DOHH2 (cell line): ENCODE measurements around the gene IMMP1L.

Experiments
- H3F3A ChIP-seq: fragments of 200-600 bp; sonication (generic), shearing (Covaris generic); 2 replicates; pipeline ENCODE4 v1.6.0; 2016; ENCODE audit warnings: antibody characterized with exemption, mild to moderate bottlenecking; ENCODE audit not compliant: control insufficient read depth, insufficient read depth
- H3K27ac ChIP-seq: fragments of 200-600 bp; sonication (generic); 2 replicates; pipeline ENCODE4 v1.5.1; 2014; ENCODE audit warnings: low read depth, mild to moderate bottlenecking, low read length, moderate library complexity
- H3K27me3 ChIP-seq: fragments of 200-600 bp; sonication (generic); 2 replicates; pipeline ENCODE4 v1.6.1; 2014; ENCODE audit warnings: mild to moderate bottlenecking, low read length, mixed read lengths; ENCODE audit not compliant: control insufficient read depth
- H3K36me3 ChIP-seq: fragments of 200-600 bp; sonication (generic); 2 replicates; pipeline ENCODE4 v1.6.1; 2014; ENCODE audit warnings: mild to moderate bottlenecking, low read length, moderate library complexity, mixed read lengths; ENCODE audit not compliant: control insufficient read depth
- H3K4me1 ChIP-seq: fragments of 200-600 bp; sonication (generic); 2 replicates; pipeline ENCODE4 v1.6.1; 2014; ENCODE audit warnings: mild to moderate bottlenecking, low read length, mixed read lengths; ENCODE audit not compliant: control insufficient read depth
- H3K4me2 ChIP-seq: fragments of 200-600 bp; sonication (generic); 2 replicates; pipeline ENCODE4 v1.6.0; 2014; ENCODE audit warnings: mild to moderate bottlenecking, low read length, moderate library complexity
- H3K4me3 ChIP-seq: fragments of 200-600 bp; sonication (generic); 2 replicates; pipeline ENCODE4 v1.5.1; 2014; ENCODE audit warnings: mild to moderate bottlenecking, low read length, mixed read lengths
- H3K79me2 ChIP-seq: fragments of 200-600 bp; sonication (generic); 2 replicates; pipeline ENCODE4 v1.6.1; 2014; ENCODE audit warnings: mild to moderate bottlenecking, low read length, mixed read lengths; ENCODE audit not compliant: control insufficient read depth
- H3K9me2 ChIP-seq: fragments of 200-600 bp; sonication (generic); replicated peaks from 2 replicates; pipeline ENCODE4 v1.6.1; 2014; ENCODE audit warnings: mild to moderate bottlenecking, low read length, mixed read lengths; ENCODE audit not compliant: control insufficient read depth
- H3K9me3 ChIP-seq: fragments of 200-600 bp; sonication (generic); 2 replicates; pipeline ENCODE4 v1.6.1; 2014; ENCODE audit warnings: antibody characterized with exemption, low read length, mixed read lengths; ENCODE audit not compliant: control insufficient read depth, insufficient read depth
- H4K20me1 ChIP-seq: fragments of 200-600 bp; sonication (generic); 2 replicates; pipeline ENCODE4 v1.6.0; 2014; ENCODE audit warnings: low read depth, mild to moderate bottlenecking, antibody characterized with exemption, low read length, moderate library complexity; ENCODE audit not compliant: control insufficient read depth, insufficient read depth
- CTCF ChIP-seq: fragments of 200-600 bp; sonication (generic); IDR thresholded peaks from one replicate; pipeline ENCODE4 v1.5.1; 2014; ENCODE audit warnings: antibody characterized with exemption, mild to moderate bottlenecking, low read depth, low read length; ENCODE audit not compliant: poor library complexity, severe bottlenecking
- EZH2phosphoT487 ChIP-seq: fragments of 200-600 bp; sonication (generic); IDR thresholded peaks from 2 replicates; pipeline ENCODE4 v1.6.1; 2017; ENCODE audit warnings: borderline replicate concordance, mild to moderate bottlenecking, antibody characterized with exemption, low read length, moderate library complexity, mixed read lengths

Gene IMMP1L

GRCh38 chr11:31529189-31529588 lies 19.8 kb upstream of the IMMP1L start:
- Histone ChIP-seq H3K4me2 (no peak overlapping the region), H3F3A (no peaks in the 10 kb centered on the region), H3K79me2 (no peaks in the 10 kb centered on the region), H3K27me3 (no peaks in the 10 kb centered on the region), H3K27ac (no peak overlapping the region), H3K9me2 (no peaks in the 10 kb centered on the region), H4K20me1 (no peaks in the 10 kb centered on the region), H3K4me3 (no peak overlapping the region), H3K4me1 (no peaks in the 10 kb centered on the region), H3K36me3 (no peaks in the 10 kb centered on the region), H3K9me3 (no peaks in the 10 kb centered on the region)
- no peak for TF ChIP-seq CTCF
- no peak for TF ChIP-seq EZH2phosphoT487

DNA sequence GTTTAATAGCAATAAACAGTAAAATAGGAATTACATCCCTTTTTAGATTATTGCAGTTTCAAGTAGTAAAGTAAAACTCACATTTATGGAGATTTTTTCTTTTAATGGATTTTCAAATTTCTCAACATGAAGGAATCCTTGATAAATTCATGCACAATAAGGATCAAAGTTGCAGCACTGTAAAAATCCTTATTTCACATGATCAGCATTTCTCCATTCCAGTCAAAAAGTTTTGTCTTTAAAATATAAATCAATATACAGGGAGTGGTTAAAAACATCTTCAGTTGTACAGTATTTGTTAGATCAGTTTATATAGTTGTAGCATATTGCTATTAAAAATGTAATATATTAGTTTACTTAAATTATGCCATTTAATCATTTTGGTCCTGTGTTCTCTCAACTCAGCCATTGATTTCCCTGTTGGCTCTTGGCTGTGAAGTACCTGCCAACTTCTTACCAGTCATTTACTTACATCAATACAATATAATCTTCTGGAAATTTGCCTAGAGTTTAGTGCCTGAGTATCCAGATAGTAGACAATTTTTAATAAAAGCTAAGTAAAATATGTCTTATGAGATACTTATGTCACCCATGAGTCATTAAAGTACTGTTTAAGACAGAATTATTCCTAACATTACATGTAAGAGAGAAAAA lies 12.2 kb upstream of the IMMP1L start:
- Histone ChIP-seq H3K4me3 (no peak overlapping the region), H3K4me2 (no peak overlapping the region), H3K9me2 (no peaks in the 10 kb centered on the region), H3K9me3 (no peaks in the 10 kb centered on the region), H3F3A (no peaks in the 10 kb centered on the region; the same call in 1 of the 2 replicates), H3K4me1 (no peaks in the 10 kb centered on the region), H3K79me2 (no peaks in the 10 kb centered on the region), H4K20me1 (no peaks in the 10 kb centered on the region), H3K36me3 (no peaks in the 10 kb centered on the region), H3K27ac (no peak overlapping the region), H3K27me3 (no peaks in the 10 kb centered on the region)
- TF ChIP-seq EZH2phosphoT487 (no peak), CTCF (no peak)

DNA sequence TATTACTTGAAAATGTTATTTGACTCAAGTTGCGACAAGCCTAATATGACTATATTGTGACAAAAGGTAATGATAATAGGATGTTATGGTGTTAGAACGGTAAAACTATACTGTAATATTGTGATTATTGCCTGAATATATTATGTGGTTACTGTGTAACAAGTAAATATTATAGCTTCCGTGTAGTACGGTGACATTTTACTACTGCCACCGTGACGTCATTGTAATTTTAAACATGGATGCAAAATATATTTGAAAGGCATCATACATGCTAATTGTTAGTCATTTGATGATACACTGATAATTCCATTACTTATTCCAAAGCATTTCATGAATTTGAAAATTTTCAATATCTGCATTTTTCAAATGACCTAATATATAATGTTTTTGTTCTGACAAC lies 2.7 kb upstream of the IMMP1L start:
- peaks cover 3% of the 10 kb centered on the region; the same call in 1 of the 2 replicates for H3K36me3 ChIP-seq
- H3K4me1 ChIP-seq = peaks cover 28% of the 10 kb centered on the region
- H3K4me3 ChIP-seq = no peak overlapping the region
- no peak for TF ChIP-seq CTCF
- TF ChIP-seq EZH2phosphoT487 = no peak
- H3K27me3 ChIP-seq = no peaks in the 10 kb centered on the region
- H3K79me2 ChIP-seq = peaks cover 67% of the 10 kb centered on the region
- H3K4me2 ChIP-seq = no peak overlapping the region
- H3K9me2 ChIP-seq = no peaks in the 10 kb centered on the region
- H4K20me1 ChIP-seq = no peaks in the 10 kb centered on the region
- H3K27ac ChIP-seq = no peak overlapping the region
- no peaks in the 10 kb centered on the region for H3K9me3 ChIP-seq
- H3F3A ChIP-seq = no peaks in the 10 kb centered on the region; the same call in 1 of the 2 replicates
